Caco-2 (cell line): ENCODE results near the gene ALK. TPM values are rescaled to one million over a fixed set of nuclear protein-coding genes. Genes with fewer than 3 reads are reported as not detected.

Source experiments
- BruUV-seq: library from RNA; stranded (reverse); fragments of 400-500 nt; replicated peaks from 2 replicates; lab custom pipeline; 2021; lab: Mats Ljungman, UMichigan
- CTCF ChIA-PET: fragments of 300-600 bp; sonication (Branson Sonifier 250); formaldehyde crosslinking; loops from one replicate; lab custom pipeline; 2022; ENCODE audit warnings: antibody characterized with exemption; lab: Charles Lee
- POLR2A ChIA-PET: fragments of 300-600 bp; sonication (Branson Sonifier 250); formaldehyde crosslinking; loops from one replicate; lab custom pipeline; 2022; ENCODE audit warnings: antibody characterized with exemption; lab: Charles Lee
- DNase-seq, 2 experiments: peaks; one replicate each; pipeline versions ENCODE4 v3.0.0 to v3.0.0-alpha.2; 2020 to 2022
- H3K27me3 ChIP-seq: replicated peaks from 2 replicates; pipeline ENCODE4 v1.6.0; 2011; ENCODE audit warnings: low read length; ENCODE audit not compliant: control insufficient read depth, insufficient read depth
- H3K36me3 ChIP-seq: 2 replicates; pipeline ENCODE4 v1.5.1; 2011; ENCODE audit warnings: low read length; ENCODE audit not compliant: control insufficient read depth, insufficient read depth
- H3K4me1 ChIP-seq: fragments of 250-450 bp; sonication (Bioruptor Pico); 2 replicates; pipeline ENCODE4 v1.5.1; 2020; ENCODE audit warnings: mild to moderate bottlenecking
- H3K4me3 ChIP-seq: 2 replicates; pipeline ENCODE4 v1.5.1; 2011; ENCODE audit warnings: low read depth, mild to moderate bottlenecking, control low read depth, low read length
- H3K9me3 ChIP-seq: fragments of 250-450 bp; sonication (Bioruptor Pico); 2 replicates; pipeline ENCODE4 v1.5.1; 2020; ENCODE audit warnings: mild to moderate bottlenecking, moderate library complexity
- H3K27ac Mint-ChIP-seq: one replicate; pipeline ENCODE4 v1.8.0; 2022; ENCODE audit warnings: mixed read lengths; ENCODE audit not compliant: unreplicated experiment
- H3K27me3 Mint-ChIP-seq: one replicate; pipeline ENCODE4 v1.8.0; 2022; ENCODE audit warnings: mixed read lengths; ENCODE audit not compliant: insufficient read depth, unreplicated experiment
- H3K36me3 Mint-ChIP-seq: one replicate; pipeline ENCODE4 v1.8.0; 2022; ENCODE audit warnings: mild to moderate bottlenecking, mixed read lengths; ENCODE audit not compliant: insufficient read depth, unreplicated experiment
- H3K4me1 Mint-ChIP-seq: one replicate; pipeline ENCODE4 v1.8.0; 2022; ENCODE audit warnings: low read depth, mixed read lengths; ENCODE audit not compliant: unreplicated experiment
- H3K4me3 Mint-ChIP-seq: one replicate; pipeline ENCODE4 v1.8.0; 2022; ENCODE audit warnings: mild to moderate bottlenecking, moderate library complexity, mixed read lengths; ENCODE audit not compliant: unreplicated experiment
- H3K9me3 Mint-ChIP-seq: one replicate; pipeline ENCODE4 v1.8.0; 2022; ENCODE audit warnings: mixed read lengths; ENCODE audit not compliant: unreplicated experiment
- CTCF ChIP-seq, 2 experiments: fragments of 200-600 bp in 1 of 2; IDR thresholded peaks; 1 replicate in 1 of 2; 2 replicates in 1 of 2; pipeline versions ENCODE4 v1.5.1 to v1.8.0; 2011 to 2022; ENCODE audit warnings: antibody characterized with exemption in 1 of 2, control low read depth in 1 of 2, inconsistent platforms in 1 of 2, low read depth in 1 of 2, low read length in 1 of 2, mild to moderate bottlenecking in 1 of 2, moderate library complexity in 1 of 2; ENCODE audit not compliant: insufficient read depth in 1 of 2, severe bottlenecking in 1 of 2, unreplicated experiment in 1 of 2
- intact Hi-C: fragments of 100-400 bp; cut with micrococcal nuclease; formaldehyde crosslinking; loops from one replicate; pipeline ENCODE4 v1.10.0; 2022; ENCODE audit not compliant: unreplicated experiment
- total RNA-seq: library from RNA; stranded (reverse); gene quantifications from 2 replicates; pipeline ENCODE4 v1.2.3, GENCODE V29; 2022

The ALK gene
- total RNA-seq, 1 experiment from 2014 or later: 0.11 TPM

- H3K4me3 ChIP-seq: no peak overlapping the region
- Mint-ChIP-seq H3K36me3 (peaks cover 6% of the 10 kb centered on the region), H3K27ac (no peak overlapping the region), H3K27me3 (peaks cover 19% of the 10 kb centered on the region), H3K9me3 (no peaks in the 10 kb centered on the region), H3K4me1 (no peaks in the 10 kb centered on the region), H3K4me3 (no peak overlapping the region)
- intact Hi-C loops: no loop called here
- POLR2A ChIA-PET: no interaction called here
- TF ChIP-seq CTCF (IDR thresholded peaks at IDR 0.05; ENCODE audit: insufficient read depth in 1 of 2, low read depth in 1 of 2, low read length in 1 of 2, severe bottlenecking in 1 of 2, unreplicated experiment in 1 of 2): no peak
- H3K4me1 ChIP-seq: no peaks in the 10 kb centered on the region
- CTCF ChIA-PET: no interaction called here
- H3K27me3 ChIP-seq: no peaks in the 10 kb centered on the region; the same call in 1 of the 2 replicates
- H3K9me3 ChIP-seq: no peaks in the 10 kb centered on the region
- no peaks in the 10 kb centered on the region for H3K36me3 ChIP-seq
- DNase-seq: no peak
- BruUV-seq: no TSS peak
These were observed 630.9 kb downstream of the ALK start for GRCh38 chr2:29290293-29291047.

GRCh38 chr2:29284671-29285070, 636.7 kb downstream of the ALK start:
- no peak for TF ChIP-seq CTCF (IDR thresholded peaks at IDR 0.05; ENCODE audit: insufficient read depth in 1 of 2, low read depth in 1 of 2, low read length in 1 of 2, severe bottlenecking in 1 of 2, unreplicated experiment in 1 of 2)
- Histone ChIP-seq H3K4me3 (no peak overlapping the region), H3K27me3 (no peaks in the 10 kb centered on the region; the same call in 1 of the 2 replicates), H3K9me3 (no peaks in the 10 kb centered on the region), H3K36me3 (no peaks in the 10 kb centered on the region), H3K4me1 (no peaks in the 10 kb centered on the region)
- Mint-ChIP-seq H3K36me3 (peaks cover 6% of the 10 kb centered on the region), H3K27me3 (peaks cover 22% of the 10 kb centered on the region), H3K4me1 (no peaks in the 10 kb centered on the region), H3K9me3 (no peaks in the 10 kb centered on the region), H3K4me3 (no peak overlapping the region), H3K27ac (no peak overlapping the region)
- ChIA-PET POLR2A (no interaction called here), CTCF (no interaction called here)
- no TSS peak for BruUV-seq
- no peak for DNase-seq
- intact Hi-C loops: no loop called here

- no peaks in the 10 kb centered on the region for H3K9me3 Mint-ChIP-seq
- H3K4me3 Mint-ChIP-seq: no peak overlapping the region
- Histone ChIP-seq H3K4me3 (no peak overlapping the region), H3K4me1 (no peaks in the 10 kb centered on the region), H3K27me3 (no peaks in the 10 kb centered on the region), H3K36me3 (no peaks in the 10 kb centered on the region), H3K9me3 (no peaks in the 10 kb centered on the region)
- ChIA-PET CTCF (interaction anchor here (0.5 kb wide), 1 partner anchor 639 kb away, joined by 3 read pairs; the partner anchor contains the start of gene ALK), POLR2A (no interaction called here)
- no peaks in the 10 kb centered on the region for H3K4me1 Mint-ChIP-seq
- DNase-seq: no peak
- peaks cover 6% of the 10 kb centered on the region for H3K36me3 Mint-ChIP-seq
- intact Hi-C loops: no loop called here
- TF ChIP-seq CTCF (IDR thresholded peaks at IDR 0.05; ENCODE audit: insufficient read depth in 1 of 2, low read depth in 1 of 2, low read length in 1 of 2, severe bottlenecking in 1 of 2, unreplicated experiment in 1 of 2): no peak
- no TSS peak for BruUV-seq
- peaks cover 30% of the 10 kb centered on the region for H3K27me3 Mint-ChIP-seq
- no peak overlapping the region for H3K27ac Mint-ChIP-seq
These were observed 639.5 kb downstream of the ALK start for GRCh38 chr2:29281916-29282247.
